Smooth muscle cell (in vitro differentiated cells): ENCODE results near the gene TIAM1. TPM values are rescaled to one million over a fixed set of nuclear protein-coding genes. Genes with fewer than 3 reads are reported as not detected.

Experiments used
- DNase-seq: peaks from one replicate; lab custom pipeline; 2025; ENCODE audit not compliant: unreplicated experiment; lab: John Stamatoyannopoulos, UW
- H2AFZ ChIP-seq: fragments of 200-600 bp; sonication (generic); 2 replicates; pipeline ENCODE4 v1.6.0; 2016; ENCODE audit warnings: antibody characterized with exemption, low read depth, mild to moderate bottlenecking
- H3F3A ChIP-seq: fragments of 200-600 bp; sonication (generic); 2 replicates; pipeline ENCODE4 v1.6.0; 2017; ENCODE audit warnings: antibody characterized with exemption, low read depth
- H3K27ac ChIP-seq: fragments of 200-600 bp; sonication (generic); 2 replicates; pipeline ENCODE4 v1.5.1; 2016; ENCODE audit warnings: low read depth, mild to moderate bottlenecking
- H3K27me3 ChIP-seq: fragments of 200-600 bp; sonication (generic); 2 replicates; pipeline ENCODE4 v1.6.1; 2016; ENCODE audit warnings: low read depth, mild to moderate bottlenecking
- H3K36me3 ChIP-seq: fragments of 200-600 bp; sonication (generic); 2 replicates; pipeline ENCODE4 v1.5.1; 2016; ENCODE audit warnings: low read depth
- H3K4me1 ChIP-seq: fragments of 200-600 bp; sonication (generic); 2 replicates; pipeline ENCODE4 v1.5.1; 2016; ENCODE audit warnings: low read depth
- H3K4me2 ChIP-seq: fragments of 200-600 bp; sonication (generic); 2 replicates; pipeline ENCODE4 v1.6.0; 2016; ENCODE audit warnings: mild to moderate bottlenecking
- H3K4me3 ChIP-seq: fragments of 200-600 bp; sonication (generic); 2 replicates; pipeline ENCODE4 v1.5.1; 2016; ENCODE audit warnings: mild to moderate bottlenecking
- H3K79me2 ChIP-seq: fragments of 200-600 bp; sonication (generic); 2 replicates; pipeline ENCODE4 v1.6.0; 2016; ENCODE audit warnings: low read depth, mild to moderate bottlenecking
- H3K9ac ChIP-seq: fragments of 200-600 bp; sonication (generic); 2 replicates; pipeline ENCODE4 v1.6.0; 2016; ENCODE audit warnings: low read depth
- H3K9me3 ChIP-seq: fragments of 200-600 bp; sonication (generic); replicated peaks from 2 replicates; pipeline ENCODE4 v1.5.1; 2016; ENCODE audit warnings: low read depth
- H4K20me1 ChIP-seq: fragments of 200-600 bp; sonication (generic); 2 replicates; pipeline ENCODE4 v1.6.0; 2016; ENCODE audit warnings: low read depth
- CTCF ChIP-seq: fragments of 200-600 bp; sonication (generic); IDR thresholded peaks from 2 replicates; pipeline ENCODE4 v1.5.1; 2017; ENCODE audit warnings: borderline replicate concordance, mild to moderate bottlenecking, antibody characterized with exemption; ENCODE audit not compliant: insufficient read depth, poor library complexity, severe bottlenecking
- WGBS: methylation state at CpG from one replicate; pipeline ENCODE4 v1.1.7; 2016; ENCODE audit warnings: low lambda C conversion rate; 5-methylcytosine and 5-hydroxymethylcytosine counted together
- polyA plus RNA-seq: library from polyadenylated mRNA; unstranded; fragments of >200 nt; fragmentation: Nextera tagmentation; extraction: Ambion mirVana; gene quantifications from 2 replicates; pipeline ENCODE4 v1.2.1, GENCODE V29; 2016
- total RNA-seq: library from RNA; depleted of rRNA; stranded (reverse); fragments of >200 nt; gene quantifications from 2 replicates; pipeline ENCODE4 v1.2.3, GENCODE V29; 2014

The TIAM1 gene
- total and polyA plus RNA-seq, 2 experiments from 2014 or later, result 3.2 to 12.9 TPM

- Histone ChIP-seq H2AFZ (no peak overlapping the region), H3F3A (peaks cover 3% of the 10 kb centered on the region), H3K9me3 (no peaks in the 10 kb centered on the region), H3K4me1 (peaks cover 4% of the 10 kb centered on the region), H4K20me1 (no peaks in the 10 kb centered on the region), H3K4me3 (no peak overlapping the region), H3K36me3 (no peaks in the 10 kb centered on the region), H3K27ac (no peak overlapping the region), H3K79me2 (no peaks in the 10 kb centered on the region), H3K4me2 (no peak overlapping the region), H3K27me3 (no peaks in the 10 kb centered on the region), H3K9ac (no peak overlapping the region)
- DNase-seq, result no peak
- TF ChIP-seq CTCF, result peak; percentile 46
- 74% methylated on average over 15 of the region's 15 CpGs for WGBS
Measured at GRCh38 chr21:31347435-31348032, 3.5 kb upstream of the TIAM1 start.

GRCh38 chr21:31346256-31346821 is 2.3 kb upstream of the TIAM1 start:
- Histone ChIP-seq H3K4me1 (peaks cover 4% of the 10 kb centered on the region), H3K27ac (no peak overlapping the region), H3K9me3 (no peaks in the 10 kb centered on the region), H2AFZ (no peak overlapping the region), H3K27me3 (no peaks in the 10 kb centered on the region), H3K79me2 (peaks cover 6% of the 10 kb centered on the region), H3K4me3 (no peak overlapping the region), H3K4me2 (no peak overlapping the region), H3K9ac (no peak overlapping the region), H4K20me1 (no peaks in the 10 kb centered on the region), H3K36me3 (no peaks in the 10 kb centered on the region), H3F3A (peaks cover 3% of the 10 kb centered on the region)
- no peak for TF ChIP-seq CTCF
- DNase-seq, result no peak
- 77% methylated on average over 14 of the region's 14 CpGs for WGBS

GRCh38 chr21:31345136-31345535 is 1.1 kb upstream of the TIAM1 start:
- no peak for TF ChIP-seq CTCF
- Histone ChIP-seq H3K9ac (no peak overlapping the region), H3K4me2 (no peak overlapping the region), H3K79me2 (peaks cover 12% of the 10 kb centered on the region), H3K9me3 (no peaks in the 10 kb centered on the region), H4K20me1 (no peaks in the 10 kb centered on the region), H3K36me3 (no peaks in the 10 kb centered on the region), H3F3A (peaks cover 3% of the 10 kb centered on the region), H3K27me3 (no peaks in the 10 kb centered on the region), H2AFZ (no peak overlapping the region), H3K4me3 (no peak overlapping the region), H3K27ac (no peak overlapping the region), H3K4me1 (peaks cover 4% of the 10 kb centered on the region)
- WGBS, result 94% methylated on average over 2 of the region's 2 CpGs
- no peak for DNase-seq

- peak overlapping the region; percentile 61 for H3K4me3 ChIP-seq
- H3K4me2 ChIP-seq, result peak overlapping the region; percentile 92
- TF ChIP-seq CTCF, result no peak
- no peaks in the 10 kb centered on the region for H4K20me1 ChIP-seq
- H3F3A ChIP-seq, result peaks cover 3% of the 10 kb centered on the region
- H3K9me3 ChIP-seq, result no peaks in the 10 kb centered on the region
- H2AFZ ChIP-seq, result peak overlapping the region; percentile 86
- H3K27ac ChIP-seq, result no peak overlapping the region
- no peaks in the 10 kb centered on the region for H3K27me3 ChIP-seq
- peak overlapping the region; percentile 78 for H3K9ac ChIP-seq
- H3K79me2 ChIP-seq, result peaks cover 12% of the 10 kb centered on the region
- H3K4me1 ChIP-seq, result peaks cover 11% of the 10 kb centered on the region
- no peak for DNase-seq
- no peaks in the 10 kb centered on the region for H3K36me3 ChIP-seq
- WGBS, result 39% methylated on average over 2 of the region's 2 CpGs
Measured at GRCh38 chr21:31343030-31343510, 991 bp downstream of the TIAM1 start.
